Hepatocyte (in vitro differentiated cells): ENCODE data around the gene SLC9A6. TPM values are rescaled to one million over a fixed set of nuclear protein-coding genes. Genes with fewer than 3 reads are reported as not detected.

ENCODE experiments used
- DNase-seq: peaks from one replicate; pipeline ENCODE4 v3.0.0-alpha.2; 2016; ENCODE audit warnings: low spot score
- H2AFZ ChIP-seq: fragments of 200-600 bp; sonication (generic); 2 replicates; pipeline ENCODE4 v1.6.0; 2016; ENCODE audit warnings: antibody characterized with exemption, mild to moderate bottlenecking
- H3K27ac ChIP-seq: fragments of 200-600 bp; sonication (generic); 2 replicates; pipeline ENCODE4 v1.5.1; 2016; ENCODE audit warnings: mild to moderate bottlenecking
- H3K27me3 ChIP-seq: fragments of 200-600 bp; sonication (generic); 2 replicates; pipeline ENCODE4 v1.6.1; 2016
- H3K36me3 ChIP-seq: fragments of 200-600 bp; sonication (generic); replicated peaks from 2 replicates; pipeline ENCODE4 v1.5.1; 2016; ENCODE audit warnings: low read depth; ENCODE audit not compliant: insufficient read depth
- H3K4me1 ChIP-seq: fragments of 200-600 bp; sonication (generic); 2 replicates; pipeline ENCODE4 v1.5.1; 2016; ENCODE audit warnings: mild to moderate bottlenecking, moderate library complexity; ENCODE audit not compliant: insufficient read depth
- H3K4me2 ChIP-seq: fragments of 200-600 bp; sonication (generic); 2 replicates; pipeline ENCODE4 v1.6.0; 2016
- H3K4me3 ChIP-seq: fragments of 200-600 bp; sonication (generic); 2 replicates; pipeline ENCODE4 v1.5.1; 2016; ENCODE audit warnings: mild to moderate bottlenecking
- H3K79me2 ChIP-seq: fragments of 200-600 bp; sonication (generic); 2 replicates; pipeline ENCODE4 v1.6.0; 2017; ENCODE audit warnings: mild to moderate bottlenecking
- H3K9me2 ChIP-seq: fragments of 200-600 bp; sonication (generic); replicated peaks from 2 replicates; pipeline ENCODE4 v1.6.0; 2017; ENCODE audit warnings: mild to moderate bottlenecking; ENCODE audit not compliant: insufficient read depth
- H3K9me3 ChIP-seq: fragments of 200-600 bp; sonication (generic); 2 replicates; pipeline ENCODE4 v1.5.1; 2016; ENCODE audit warnings: low read depth, mild to moderate bottlenecking
- H4K20me1 ChIP-seq: fragments of 200-600 bp; sonication (generic); 2 replicates; pipeline ENCODE4 v1.6.0; 2016; ENCODE audit warnings: mild to moderate bottlenecking; ENCODE audit not compliant: insufficient read depth, poor library complexity, severe bottlenecking
- CTCF ChIP-seq: fragments of 200-600 bp; sonication (generic); IDR thresholded peaks from 2 replicates; pipeline ENCODE4 v1.5.1; 2016; ENCODE audit warnings: antibody characterized with exemption, mild to moderate bottlenecking; ENCODE audit not compliant: poor library complexity
- EZH2 ChIP-seq: fragments of 200-600 bp; sonication (generic); IDR thresholded peaks from 2 replicates; pipeline ENCODE4 v1.6.1; 2016; ENCODE audit warnings: antibody characterized with exemption, mild to moderate bottlenecking, borderline replicate concordance
- EZH2phosphoT487 ChIP-seq: fragments of 200-600 bp; sonication (generic); IDR thresholded peaks from one replicate; pipeline ENCODE4 v1.6.1; 2018; ENCODE audit warnings: antibody characterized with exemption, mild to moderate bottlenecking, low read depth, moderate library complexity; ENCODE audit not compliant: unreplicated experiment, severe bottlenecking
- WGBS: methylation state at CpG from one replicate; pipeline ENCODE4 v1.1.6; 2016; ENCODE audit warnings: low lambda C conversion rate; ENCODE audit errors: missing lambda C conversion rate; 5-methylcytosine and 5-hydroxymethylcytosine counted together
- polyA plus RNA-seq: library from polyadenylated mRNA; unstranded; fragments of >200 nt; fragmentation: Nextera tagmentation; extraction: Ambion mirVana; gene quantifications from 2 replicates; pipeline ENCODE4 v1.2.1, GENCODE V29; 2016
- total RNA-seq: library from RNA; depleted of rRNA; stranded (reverse); fragments of >200 nt; gene quantifications from 2 replicates; pipeline ENCODE4 v1.2.3, GENCODE V29; 2014

The SLC9A6 gene
- total RNA-seq (12.8 and 21.6 TPM in 2 replicates), polyA plus RNA-seq (9.6 and 11.2 TPM in 2 replicates)

GRCh38 chrX:135985157-135985972, at the start of gene SLC9A6:
TSS of gene SLC9A6 (plus strand) at chrX:135985435. CDS start at chrX:135985659, 224 bp downstream.
- no peaks in the 10 kb centered on the region for H3K9me2 ChIP-seq
- H3K27me3 ChIP-seq: no peaks in the 10 kb centered on the region
- H3K4me2 ChIP-seq: peak within 1 kb of the TSS; percentile 79
- H3K4me1 ChIP-seq: no peaks in the 10 kb centered on the region
- peak; percentile 86 for DNase-seq
- WGBS: 37% methylated on average over 31 of the region's 68 CpGs
- H3K27ac ChIP-seq: peak within 1 kb of the TSS; percentile 80
- H3K36me3 ChIP-seq: no peaks in the 10 kb centered on the region
- no peaks in the 10 kb centered on the region for H3K9me3 ChIP-seq
- TF ChIP-seq EZH2: no peak
- TF ChIP-seq CTCF: no peak
- no peak for TF ChIP-seq EZH2phosphoT487
- H4K20me1 ChIP-seq: no peaks in the 10 kb centered on the region
- H3K4me3 ChIP-seq: peak within 1 kb of the TSS; percentile 64
- peak within 1 kb of the TSS; percentile 68 for H2AFZ ChIP-seq
- H3K79me2 ChIP-seq: peaks cover 10% of the 10 kb centered on the region

DNA sequence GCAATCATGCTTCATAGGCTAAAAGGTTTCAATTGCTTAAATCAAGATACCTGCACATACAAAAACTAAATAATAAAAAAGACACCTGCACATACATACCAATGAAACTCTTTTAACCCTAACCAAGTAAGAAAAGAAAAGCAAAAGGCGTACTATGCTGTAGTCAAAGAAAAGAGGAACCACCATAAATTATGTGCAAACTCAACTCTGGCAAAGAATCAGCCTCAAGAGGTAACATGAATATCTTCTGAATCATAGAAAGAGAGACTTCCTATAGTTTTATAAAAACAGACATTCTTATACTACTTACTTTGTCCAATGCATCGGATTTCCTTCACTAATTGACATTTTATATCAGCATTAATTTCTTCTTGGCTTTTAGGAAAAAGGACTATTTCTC, 40.7 kb upstream of the SLC9A6 start:
- H3K27me3 ChIP-seq: no peaks in the 10 kb centered on the region
- WGBS: 83% methylated on average over 2 of the region's 2 CpGs
- H3K27ac ChIP-seq: no peak overlapping the region
- H2AFZ ChIP-seq: no peak overlapping the region
- no peaks in the 10 kb centered on the region for H3K9me3 ChIP-seq
- H3K9me2 ChIP-seq: no peaks in the 10 kb centered on the region
- no peaks in the 10 kb centered on the region for H4K20me1 ChIP-seq
- no peak overlapping the region for H3K4me3 ChIP-seq
- no peaks in the 10 kb centered on the region for H3K4me1 ChIP-seq
- TF ChIP-seq EZH2 (no peak), EZH2phosphoT487 (no peak), CTCF (no peak)
- no peak overlapping the region for H3K4me2 ChIP-seq
- DNase-seq: no peak
- H3K79me2 ChIP-seq: no peaks in the 10 kb centered on the region
- H3K36me3 ChIP-seq: no peaks in the 10 kb centered on the region

GRCh38 chrX:135951291-135951690, 33.9 kb upstream of the SLC9A6 start:
- no peaks in the 10 kb centered on the region for H3K9me2 ChIP-seq
- no peaks in the 10 kb centered on the region for H4K20me1 ChIP-seq
- no peaks in the 10 kb centered on the region for H3K36me3 ChIP-seq
- TF ChIP-seq EZH2phosphoT487 (no peak), EZH2 (no peak), CTCF (no peak)
- H3K27me3 ChIP-seq: no peaks in the 10 kb centered on the region
- H3K79me2 ChIP-seq: no peaks in the 10 kb centered on the region
- H3K4me1 ChIP-seq: no peaks in the 10 kb centered on the region
- WGBS: 73% methylated on average over 4 of the region's 4 CpGs
- H3K4me2 ChIP-seq: no peak overlapping the region
- H2AFZ ChIP-seq: no peak overlapping the region
- H3K9me3 ChIP-seq: no peaks in the 10 kb centered on the region
- DNase-seq: no peak
- H3K27ac ChIP-seq: no peak overlapping the region
- H3K4me3 ChIP-seq: no peak overlapping the region
